VCaP (cell line): ENCODE data around the gene PCSK1N.
A peak's percentile ranks its signal among the peaks of the same experiment; 100 is the strongest.
"Not testable (repeated sequence)": the region's sequence is repeated elsewhere in the genome, so short reads cannot be mapped to it uniquely, and the experiment has no call there.

Source experiments
- H3K27ac ChIP-seq: fragments of 450-650 bp; 2 replicates; pipeline ENCODE4 v1.5.1; 2017
- CTCF ChIP-seq: fragments of 450-650 bp; conservative IDR thresholded peaks from 2 replicates; pipeline ENCODE4 v1.5.1; 2017; ENCODE audit warnings: mild to moderate bottlenecking, moderate library complexity

PCSK1N gene

GRCh38 chrX:48835524-48836329 lies at the start of gene PCSK1N:
PCSK1N (minus strand) TSS chrX:48835610; CDS start chrX:48835532, 78 bp downstream.
- no peak for TF ChIP-seq CTCF

GRCh38 chrX:48883729-48884128 lies 48.3 kb upstream of the PCSK1N start:
- TF ChIP-seq CTCF: no peak

More at GRCh38 chrX:48835524-48836329, at the start of gene PCSK1N:
- peak within 1 kb of the TSS; percentile 26; the same call in 1 of the 2 replicates for H3K27ac ChIP-seq

GRCh38 chrX:48876944-48877343 lies 41.5 kb upstream of the PCSK1N start:
- H3K27ac ChIP-seq: not testable (repeated sequence)

More at GRCh38 chrX:48883729-48884128, 48.3 kb upstream of the PCSK1N start:
- H3K27ac ChIP-seq: no peak overlapping the region

- not testable (repeated sequence) for H3K27ac ChIP-seq
These were observed 36.6 kb upstream of the PCSK1N start for GRCh38 chrX:48872017-48872416.

- TF ChIP-seq CTCF: no peak
- H3K27ac ChIP-seq: no peak overlapping the region
These were observed 28.8 kb upstream of the PCSK1N start for GRCh38 chrX:48864210-48864609.

- H3K27ac ChIP-seq: no peak overlapping the region
- peak; percentile 23 for TF ChIP-seq CTCF
These were observed 19.5 kb upstream of the PCSK1N start for GRCh38 chrX:48854898-48855297.

- H3K27ac ChIP-seq: not testable (repeated sequence)
These were observed 18.9 kb upstream of the PCSK1N start for GRCh38 chrX:48854121-48854804.

GRCh38 chrX:48853494-48853893 lies 18.1 kb upstream of the PCSK1N start:
- not testable (repeated sequence) for H3K27ac ChIP-seq

GRCh38 chrX:48852857-48853256 lies 17.4 kb upstream of the PCSK1N start:
- no peak for TF ChIP-seq CTCF
- H3K27ac ChIP-seq: no peak overlapping the region
